IMR-90 (cell line): ENCODE measurements around the gene RSF1. TPM values are rescaled to one million over a fixed set of nuclear protein-coding genes. Genes with fewer than 3 reads are reported as not detected.
A peak's percentile ranks its signal among the peaks of the same experiment; 100 is the strongest.

ENCODE experiments used
- ATAC-seq: fragments of 200-7000 bp; cut with Tn5 transposase; 2 replicates; pipeline ENCODE4 v1.9.1; 2020; ENCODE audit warnings: low read depth, mild to moderate bottlenecking, moderate library complexity
- BruUV-seq: library from RNA; stranded (reverse); fragments of 400-500 nt; replicated peaks from 2 replicates; lab custom pipeline; 2021; lab: Mats Ljungman, UMichigan
- CTCF ChIA-PET: fragments of 300-600 bp; formaldehyde crosslinking; extraction: SDS; loops from one replicate; lab custom pipeline; 2021; ENCODE audit warnings: antibody characterized with exemption; lab: Yijun Ruan, JAX
- POLR2A ChIA-PET: fragments of 300-600 bp; sonication (Branson Sonifier 250); formaldehyde crosslinking; loops from one replicate; lab custom pipeline; 2022; ENCODE audit warnings: antibody characterized with exemption; ENCODE audit not compliant: unreplicated experiment; lab: Charles Lee
- DNase-seq: peaks from one replicate; pipeline ENCODE4 v3.0.0; 2013
- H2AFZ ChIP-seq: replicated peaks from 2 replicates; pipeline ENCODE3; 2013; ENCODE audit warnings: low read length, mild to moderate bottlenecking; ENCODE audit not compliant: poor library complexity
- H2AK5ac ChIP-seq: 2 replicates; pipeline ENCODE4 v1.6.1; 2013; ENCODE audit warnings: low read depth, low read length, inconsistent platforms
- H2AK9ac ChIP-seq: replicated peaks from 2 replicates; pipeline ENCODE3; 2013; ENCODE audit warnings: mild to moderate bottlenecking, low read depth, low read length, moderate library complexity; ENCODE audit not compliant: poor library complexity
- H2BK120ac ChIP-seq: 2 replicates; pipeline ENCODE4 v1.6.1; 2013; ENCODE audit warnings: low read depth, low read length, inconsistent platforms
- H2BK15ac ChIP-seq: 3 replicates; pipeline ENCODE4 v1.6.1; 2013; ENCODE audit warnings: low read depth, low read length, inconsistent platforms
- H2BK20ac ChIP-seq: 2 replicates; pipeline ENCODE4 v1.6.1; 2013; ENCODE audit warnings: low read depth, mild to moderate bottlenecking, inconsistent platforms, low read length, moderate library complexity
- H2BK5ac ChIP-seq: 2 replicates; pipeline ENCODE4 v1.6.1; 2013; ENCODE audit warnings: mild to moderate bottlenecking, low read depth, low read length, inconsistent platforms; ENCODE audit not compliant: poor library complexity, severe bottlenecking
- H3K14ac ChIP-seq: replicated peaks from 2 replicates; pipeline ENCODE4 v1.6.1; 2013; ENCODE audit warnings: low read depth, low read length, inconsistent platforms
- H3K18ac ChIP-seq: 2 replicates; pipeline ENCODE4 v1.6.1; 2013; ENCODE audit warnings: low read depth, low read length, control low read depth
- H3K23ac ChIP-seq: 2 replicates; pipeline ENCODE4 v1.6.1; 2013; ENCODE audit warnings: low read depth, low read length, inconsistent platforms
- H3K27ac ChIP-seq: 2 replicates; pipeline ENCODE4 v1.5.1; 2013; ENCODE audit warnings: mild to moderate bottlenecking, control low read depth, low read length; ENCODE audit not compliant: insufficient read depth
- H3K27me3 ChIP-seq: 2 replicates; pipeline ENCODE4 v1.6.1; 2013; ENCODE audit warnings: low read length; ENCODE audit not compliant: control insufficient read depth, insufficient read depth
- H3K36me3 ChIP-seq: 2 replicates; pipeline ENCODE4 v1.6.1; 2013; ENCODE audit warnings: low read length, mixed read lengths; ENCODE audit not compliant: control insufficient read depth, insufficient read depth
- H3K4ac ChIP-seq: 2 replicates; pipeline ENCODE4 v1.6.1; 2013; ENCODE audit warnings: low read depth, low read length, inconsistent platforms
- H3K4me1 ChIP-seq: 2 replicates; pipeline ENCODE4 v1.6.1; 2013; ENCODE audit warnings: low read length, mixed read lengths; ENCODE audit not compliant: control insufficient read depth, insufficient read depth
- H3K4me2 ChIP-seq: 2 replicates; pipeline ENCODE4 v1.6.1; 2013; ENCODE audit warnings: low read depth, mild to moderate bottlenecking, control low read depth, low read length, moderate library complexity
- H3K4me3 ChIP-seq: 2 replicates; pipeline ENCODE4 v1.5.1; 2013; ENCODE audit warnings: low read depth, mild to moderate bottlenecking, control low read depth, low read length, moderate library complexity; ENCODE audit not compliant: insufficient read depth
- H3K56ac ChIP-seq: 2 replicates; pipeline ENCODE4 v1.6.1; 2013; ENCODE audit warnings: low read length, inconsistent platforms; ENCODE audit not compliant: insufficient read depth; ENCODE audit errors: extremely low read depth
- H3K79me1 ChIP-seq, 2 experiments: 2 replicates each; pipeline ENCODE4 v1.6.1; 2013; ENCODE audit warnings: low read length in 2 of 2, inconsistent platforms in 1 of 2, low read depth in 1 of 2
- H3K9ac ChIP-seq: 2 replicates; pipeline ENCODE4 v1.6.1; 2013; ENCODE audit warnings: low read depth, low read length, control low read depth
- H3K9me1 ChIP-seq: 2 replicates; pipeline ENCODE4 v1.6.1; 2013; ENCODE audit warnings: low read length, inconsistent platforms; ENCODE audit not compliant: insufficient read depth
- H3K9me3 ChIP-seq: 2 replicates; pipeline ENCODE4 v1.6.1; 2013; ENCODE audit warnings: low read length; ENCODE audit not compliant: control insufficient read depth, insufficient read depth
- H4K20me1 ChIP-seq: 2 replicates; pipeline ENCODE4 v1.6.1; 2013; ENCODE audit warnings: low read length, inconsistent platforms; ENCODE audit not compliant: insufficient read depth
- H4K5ac ChIP-seq: 2 replicates; pipeline ENCODE4 v1.6.1; 2013; ENCODE audit warnings: mild to moderate bottlenecking, low read depth, low read length, control low read depth
- H4K8ac ChIP-seq, 2 experiments: 2 replicates each; pipeline ENCODE4 v1.6.1; 2013; ENCODE audit warnings: low read depth in 2 of 2, low read length in 2 of 2, control low read depth in 1 of 2, inconsistent platforms in 1 of 2
- H4K91ac ChIP-seq: 2 replicates; pipeline ENCODE4 v1.6.1; 2013; ENCODE audit warnings: low read depth, low read length, inconsistent platforms; ENCODE audit not compliant: insufficient read depth
- BHLHE40 ChIP-seq: fragments of 150-350 bp; IDR thresholded peaks from 2 replicates; pipeline ENCODE4 v1.6.1; 2016; ENCODE audit warnings: mild to moderate bottlenecking, low read depth, low read length
- CEBPB ChIP-seq: IDR thresholded peaks from 2 replicates; pipeline ENCODE4 v1.6.1; 2012; ENCODE audit warnings: low read depth, low read length, improper control_type of control experiment
- CHD1 ChIP-seq: IDR thresholded peaks from 2 replicates; pipeline ENCODE4 v1.6.1; 2012; ENCODE audit warnings: low read depth, low read length, improper control_type of control experiment
- FOS ChIP-seq: fragments of 150-350 bp; IDR thresholded peaks from 2 replicates; pipeline ENCODE4 v1.6.1; 2016; ENCODE audit warnings: low read depth, low read length
- MAFK ChIP-seq: IDR thresholded peaks from 2 replicates; pipeline ENCODE4 v1.6.1; 2012; ENCODE audit warnings: low read depth, low read length, improper control_type of control experiment
- MXI1 ChIP-seq: IDR thresholded peaks from 2 replicates; pipeline ENCODE4 v1.6.1; 2012; ENCODE audit warnings: low read depth, mild to moderate bottlenecking, low read length, moderate library complexity, borderline replicate concordance
- POLR2A ChIP-seq: IDR thresholded peaks from 2 replicates; pipeline ENCODE4 v1.6.1; 2012; ENCODE audit warnings: mild to moderate bottlenecking, low read depth, low read length
- RAD21 ChIP-seq: IDR thresholded peaks from 2 replicates; pipeline ENCODE4 v1.6.1; 2012; ENCODE audit warnings: low read length, improper control_type of control experiment
- WGBS, 2 experiments: methylation state at CpG; one replicate each; pipeline versions ENCODE4 v1.1.5 to v1.1.7; 2013; ENCODE audit warnings: missing lambda C conversion rate in 2 of 2; ENCODE audit not compliant: insufficient read length in 1 of 2; ENCODE audit errors: extremely low coverage in 2 of 2; 5-methylcytosine and 5-hydroxymethylcytosine counted together
- dilution Hi-C: fragments of 300-500 bp; cut with HindIII; formaldehyde crosslinking; loops from one replicate; pipeline ENCODE4 v1.14.3; 2018; ENCODE audit warnings: low sequenced_read_pairs; ENCODE audit not compliant: unreplicated experiment
- in situ Hi-C: fragments of 300-500 bp; cut with MboI; formaldehyde crosslinking; loops from 3 replicates; pipeline ENCODE4 v1.14.3; 2019; ENCODE audit warnings: low sequenced_read_pairs, inconsistent platforms, mixed read lengths
- intact Hi-C: fragments of 100-400 bp; cut with micrococcal nuclease; formaldehyde crosslinking; loops from 2 replicates; pipeline ENCODE4 v1.10.0; 2022
- polyA plus RNA-seq, 3 experiments: library from polyadenylated mRNA; depleted of rRNA; stranded (reverse); fragments of >200 nt; gene quantifications; 2 replicates each; pipeline ENCODE4 v1.2.3, GENCODE V29; 2012; ENCODE audit warnings: low replicate concordance in 1 of 3
- total RNA-seq: library from RNA; depleted of rRNA; stranded (reverse); fragments of >200 nt; gene quantifications from 2 replicates; pipeline ENCODE4 v1.2.3, GENCODE V29; 2012
- TF ChIP-seq, protein P1 (sequence below): fragments of 150-350 bp; IDR thresholded peaks from 2 replicates; pipeline ENCODE4 v1.6.1; 2017; ENCODE audit warnings: mild to moderate bottlenecking, antibody characterized with exemption, low read length, low read depth

Gene RSF1
- total and polyA plus RNA-seq, 2 of the 4 experiments (the other 2 are of a cell fraction): 13.9 to 18.5 TPM

DNA sequence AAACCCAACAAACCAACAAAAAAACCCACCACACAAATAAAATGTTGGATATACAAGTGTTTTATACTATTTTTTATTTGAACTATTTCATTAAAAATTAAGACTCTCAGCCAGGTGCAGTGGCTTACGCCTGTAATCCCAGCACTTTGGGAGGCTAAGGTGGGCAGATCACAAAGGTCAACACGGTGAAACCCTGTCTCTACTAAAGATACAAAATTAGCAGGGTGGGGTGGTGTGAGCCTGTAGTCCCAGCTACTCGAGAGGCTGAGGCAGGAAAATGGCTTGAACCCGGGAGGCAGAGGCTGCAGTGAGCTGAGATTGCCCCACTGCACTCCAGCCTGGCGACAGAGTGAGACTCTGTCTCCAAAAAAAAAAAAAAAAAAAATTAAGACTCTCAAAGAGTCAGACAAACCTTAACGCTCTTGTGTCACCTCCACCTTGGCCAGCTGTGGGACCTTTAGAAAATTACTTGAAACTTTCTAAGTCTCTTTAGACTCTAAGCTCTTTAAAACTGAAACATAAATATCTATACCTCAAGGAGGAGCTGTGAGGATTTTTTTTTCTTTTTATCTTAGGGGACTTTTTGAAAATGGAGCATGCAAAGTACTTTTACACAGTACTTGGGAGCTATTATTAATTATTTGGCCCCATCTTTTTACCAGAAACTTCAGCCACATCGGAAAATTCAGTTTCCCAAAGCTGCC lies 114.5 kb downstream of the RSF1 start (continued):
- no peak for TF ChIP-seq MAFK

DNA sequence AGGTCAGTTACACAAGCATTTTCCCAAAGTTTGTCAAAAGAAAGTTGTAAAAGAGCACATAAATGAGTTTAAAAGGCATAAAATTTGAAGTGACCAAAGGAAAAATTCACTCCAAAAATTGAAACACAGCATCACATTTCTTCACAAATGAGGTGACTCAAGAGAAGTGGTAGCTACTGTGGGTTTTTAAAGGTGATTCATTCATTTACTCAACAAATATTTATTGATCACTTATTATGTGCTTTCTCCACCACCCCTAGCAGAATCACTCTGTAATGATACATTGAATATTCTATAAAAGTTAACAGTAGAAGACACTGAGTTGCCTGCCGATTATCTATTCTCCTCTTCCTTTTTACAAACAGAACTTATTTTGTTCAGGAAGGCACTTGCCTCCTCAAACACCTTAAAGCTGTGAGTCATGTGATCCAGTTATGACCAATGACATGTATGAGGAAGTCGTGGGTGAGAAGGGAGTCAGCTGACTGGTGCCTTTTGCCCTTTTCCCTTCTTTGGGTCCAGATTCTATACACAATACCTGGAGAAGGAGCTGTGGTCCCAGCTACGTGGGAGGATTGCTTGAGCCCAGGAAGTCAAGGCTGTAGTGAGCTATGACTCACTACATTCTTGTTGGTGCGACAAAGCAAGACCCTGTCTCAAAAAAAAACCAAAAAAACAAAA lies 115.2 kb downstream of the RSF1 start:
- H2BK20ac ChIP-seq: no peak overlapping the region
- in situ Hi-C loops: no loop called here
- peaks cover 15 to 18% of the 10 kb centered on the region in 2 experiments for H3K79me1 ChIP-seq
- no peak overlapping the region for H2BK120ac ChIP-seq
- intact Hi-C loops: loop anchor here (5.0 kb wide), 1 partner anchor 42 kb away; no protein-coding TSS in a partner anchor
- no CpG with 5 or more reads among the region's 4 CpGs for WGBS, 2 experiments
- dilution Hi-C loops: no loop called here
- no peak overlapping the region for H3K4ac ChIP-seq
- peaks cover 7% of the 10 kb centered on the region for H3K36me3 ChIP-seq
- no peak overlapping the region for H3K9ac ChIP-seq
- ChIA-PET CTCF (interaction anchor here (0.7 kb wide), 1 partner anchor 44 kb away, joined by 3 read pairs; no protein-coding TSS in a partner anchor), POLR2A (no interaction called here)
- no peak overlapping the region for H3K14ac ChIP-seq
- H2BK5ac ChIP-seq: peak overlapping the region; percentile 15
- TF ChIP-seq, protein P1, sequence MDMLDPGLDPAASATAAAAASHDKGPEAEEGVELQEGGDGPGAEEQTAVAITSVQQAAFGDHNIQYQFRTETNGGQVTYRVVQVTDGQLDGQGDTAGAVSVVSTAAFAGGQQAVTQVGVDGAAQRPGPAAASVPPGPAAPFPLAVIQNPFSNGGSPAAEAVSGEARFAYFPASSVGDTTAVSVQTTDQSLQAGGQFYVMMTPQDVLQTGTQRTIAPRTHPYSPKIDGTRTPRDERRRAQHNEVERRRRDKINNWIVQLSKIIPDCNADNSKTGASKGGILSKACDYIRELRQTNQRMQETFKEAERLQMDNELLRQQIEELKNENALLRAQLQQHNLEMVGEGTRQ: peak; percentile 79
- TF ChIP-seq RAD21 (no peak), CEBPB (no peak), MXI1 (no peak), CHD1 (no peak), POLR2A (no peak), FOS (peak; percentile 7; the same call in 1 of the 2 replicates), BHLHE40 (peak; percentile 10; the same call in 1 of the 2 replicates)
- H2BK15ac ChIP-seq: no peak overlapping the region
- H3K27ac ChIP-seq: no peak overlapping the region; the same call in 1 of the 2 replicates
- no TSS peak for BruUV-seq
- no peak overlapping the region for H4K8ac ChIP-seq
- DNase-seq: peak; percentile 69
- no peak overlapping the region for H2AK9ac ChIP-seq
- H4K5ac ChIP-seq: no peak overlapping the region
- H3K4me2 ChIP-seq: no peak overlapping the region; the same call in 1 of the 2 replicates
- H3K18ac ChIP-seq: no peak overlapping the region
- no peak overlapping the region for H3K23ac ChIP-seq
- H3K4me3 ChIP-seq: no peak overlapping the region
- no peaks in the 10 kb centered on the region for H3K27me3 ChIP-seq
- H3K4me1 ChIP-seq: peaks cover 2% of the 10 kb centered on the region; the same call in 1 of the 2 replicates
- H4K20me1 ChIP-seq: peaks cover 3% of the 10 kb centered on the region; the same call in 1 of the 2 replicates
- H3K56ac ChIP-seq: no peak overlapping the region
- H2AK5ac ChIP-seq: no peak overlapping the region; the same call in 1 of the 2 replicates
- no peak overlapping the region for H2AFZ ChIP-seq
- no peaks in the 10 kb centered on the region for H3K9me3 ChIP-seq
- ATAC-seq: peak; percentile 51
- no peak overlapping the region for H4K91ac ChIP-seq
- no peaks in the 10 kb centered on the region for H3K9me1 ChIP-seq
